WTC11 (cell line): ENCODE measurements around the gene CCNF. TPM values are rescaled to one million over a fixed set of nuclear protein-coding genes. Genes with fewer than 3 reads are reported as not detected.

ENCODE experiments used
- ATAC-seq: fragments of 200-7000 bp; cut with Tn5 transposase; 2 replicates; pipeline ENCODE4 v1.10.0; 2021; ENCODE audit warnings: mild to moderate bottlenecking, moderate library complexity
- CTCF ChIA-PET: fragments of 300-600 bp; sonication (Branson Sonifier 250); formaldehyde crosslinking; loops from one replicate; lab custom pipeline; 2021; ENCODE audit warnings: antibody characterized with exemption; lab: Charles Lee
- POLR2A ChIA-PET: fragments of 350-600 bp; sonication (Branson Sonifier 250); formaldehyde crosslinking; loops from one replicate; lab custom pipeline; 2021; ENCODE audit warnings: antibody characterized with exemption; lab: Charles Lee
- DNase-seq: peaks from one replicate; pipeline ENCODE4 v3.0.0; 2021; ENCODE audit warnings: low spot score
- H3K27ac Mint-ChIP-seq: 2 replicates; pipeline ENCODE4 v1.8.0; 2021; ENCODE audit warnings: mixed read lengths
- H3K27me3 Mint-ChIP-seq: 2 replicates; pipeline ENCODE4 v1.8.0; 2021; ENCODE audit warnings: low read depth, mild to moderate bottlenecking, moderate library complexity, mixed read lengths
- H3K36me3 Mint-ChIP-seq: 2 replicates; pipeline ENCODE4 v1.8.0; 2021; ENCODE audit warnings: mixed read lengths
- H3K4me1 Mint-ChIP-seq: 2 replicates; pipeline ENCODE4 v1.8.0; 2022; ENCODE audit warnings: mixed read lengths
- H3K4me3 Mint-ChIP-seq: 2 replicates; pipeline ENCODE4 v1.8.0; 2021; ENCODE audit warnings: mild to moderate bottlenecking, moderate library complexity, mixed read lengths
- H3K9me3 Mint-ChIP-seq: 2 replicates; pipeline ENCODE4 v1.8.0; 2021; ENCODE audit warnings: mixed read lengths
- AFF4 ChIP-seq: sonication (generic); formaldehyde crosslinking; IDR thresholded peaks from 2 replicates; pipeline ENCODE4 v1.8.1; 2023; ENCODE audit warnings: mild to moderate bottlenecking, missing genetic modification reagents, borderline replicate concordance
- AR ChIP-seq: fragments of 250-450 bp; sonication (Bioruptor Pico); IDR thresholded peaks from 2 replicates; pipeline ENCODE4 v1.9.0; 2021; ENCODE audit warnings: mild to moderate bottlenecking
- ELF4 ChIP-seq: sonication (generic); formaldehyde crosslinking; IDR thresholded peaks from 2 replicates; pipeline ENCODE4 v1.8.1; 2022; ENCODE audit warnings: low read depth, mild to moderate bottlenecking, moderate library complexity, missing genetic modification reagents
- ETV6 ChIP-seq: sonication (generic); formaldehyde crosslinking; IDR thresholded peaks from 2 replicates; pipeline ENCODE4 v1.8.1; 2022; ENCODE audit warnings: mild to moderate bottlenecking, missing genetic modification reagents
- IRF2 ChIP-seq: sonication (generic); formaldehyde crosslinking; IDR thresholded peaks from 2 replicates; pipeline ENCODE4 v1.8.0; 2022; ENCODE audit warnings: low read depth, missing genetic modification reagents, borderline replicate concordance
- JAZF1 ChIP-seq: fragments of 250-450 bp; sonication (Bioruptor Pico); IDR thresholded peaks from 2 replicates; pipeline ENCODE4 v1.9.0; 2021; ENCODE audit warnings: moderate library complexity, mild to moderate bottlenecking, inconsistent platforms
- MAX ChIP-seq: sonication (generic); formaldehyde crosslinking; IDR thresholded peaks from 2 replicates; pipeline ENCODE4 v1.8.0; 2022; ENCODE audit warnings: mild to moderate bottlenecking, missing genetic modification reagents
- MYBL2 ChIP-seq: sonication (generic); formaldehyde crosslinking; IDR thresholded peaks from 2 replicates; pipeline ENCODE4 v1.8.1; 2023; ENCODE audit warnings: mild to moderate bottlenecking, moderate library complexity, missing genetic modification reagents
- NR2C2 ChIP-seq: sonication (generic); formaldehyde crosslinking; IDR thresholded peaks from 2 replicates; pipeline ENCODE4 v1.8.0; 2022; ENCODE audit warnings: mild to moderate bottlenecking, missing genetic modification reagents
- NR3C1 ChIP-seq: sonication (generic); formaldehyde crosslinking; conservative IDR thresholded peaks from 2 replicates; pipeline ENCODE4 v1.8.1; 2023; ENCODE audit warnings: low read depth, mild to moderate bottlenecking, missing genetic modification reagents
- OVOL2 ChIP-seq: fragments of 250-450 bp; sonication (Bioruptor Pico); IDR thresholded peaks from 2 replicates; pipeline ENCODE4 v1.9.0; 2021; ENCODE audit warnings: mild to moderate bottlenecking, borderline replicate concordance
- SOX15 ChIP-seq: fragments of 250-450 bp; sonication (Bioruptor Pico); IDR thresholded peaks from 2 replicates; pipeline ENCODE4 v1.9.0; 2021; ENCODE audit warnings: mild to moderate bottlenecking
- TCF7 ChIP-seq: sonication (generic); formaldehyde crosslinking; IDR thresholded peaks from 2 replicates; pipeline ENCODE4 v1.8.0; 2022; ENCODE audit warnings: mild to moderate bottlenecking, low read depth, missing genetic modification reagents, moderate library complexity
- TEAD4 ChIP-seq: sonication (generic); formaldehyde crosslinking; IDR thresholded peaks from 2 replicates; pipeline ENCODE4 v1.8.0; 2022; ENCODE audit warnings: mild to moderate bottlenecking, missing genetic modification reagents
- ZNF317 ChIP-seq: sonication (generic); formaldehyde crosslinking; IDR thresholded peaks from 2 replicates; pipeline ENCODE4 v1.8.1; 2023; ENCODE audit warnings: low read depth, mild to moderate bottlenecking, moderate library complexity, missing genetic modification reagents, borderline replicate concordance
- total RNA-seq: library from RNA; stranded (reverse); gene quantifications from 3 replicates; pipeline ENCODE4 v1.2.3, GENCODE V29; 2021
- TF ChIP-seq, protein P1 (sequence below): sonication (generic); formaldehyde crosslinking; IDR thresholded peaks from 2 replicates; pipeline ENCODE4 v1.8.1; 2023; ENCODE audit warnings: mild to moderate bottlenecking, missing genetic modification reagents, moderate library complexity
- TF ChIP-seq, protein P2 (sequence below): sonication (generic); formaldehyde crosslinking; IDR thresholded peaks from 2 replicates; pipeline ENCODE4 v1.8.0; 2022; ENCODE audit warnings: mild to moderate bottlenecking, missing genetic modification reagents
- TF ChIP-seq, protein P3 (sequence below): sonication (generic); formaldehyde crosslinking; IDR thresholded peaks from 2 replicates; pipeline ENCODE4 v1.8.0; 2023; ENCODE audit warnings: missing genetic modification reagents, mild to moderate bottlenecking, borderline replicate concordance
- TF ChIP-seq, protein P4 (sequence below): fragments of 250-450 bp; sonication (Bioruptor Pico); IDR thresholded peaks from 2 replicates; pipeline ENCODE4 v1.9.0; 2021; ENCODE audit warnings: moderate library complexity, mild to moderate bottlenecking, inconsistent platforms, borderline replicate concordance

CCNF gene
- total RNA-seq, 1 experiment from 2014 or later: 65.7 TPM

- ChIA-PET CTCF (interaction anchor here (1.5 kb wide), 1 partner anchor 9 kb away, joined by 9 read pairs; no protein-coding TSS in a partner anchor), POLR2A (no interaction called here)
- DNase-seq (no peak), ATAC-seq (no peak)
- no peaks in the 10 kb centered on the region; the same call in 1 of the 2 replicates for H3K36me3 Mint-ChIP-seq
- H3K4me3 Mint-ChIP-seq: no peak overlapping the region
- no peaks in the 10 kb centered on the region for H3K9me3 Mint-ChIP-seq
- 0 out of 2 replicates have a peak, but pooled peaks cover under 1% of the 10 kb centered on the region for H3K4me1 Mint-ChIP-seq
- TF ChIP-seq IRF2 (CRISPR knock-in tag) (no peak), ETV6 (CRISPR knock-in tag) (no peak), AFF4 (CRISPR knock-in tag) (no peak), ELF4 (CRISPR knock-in tag) (no peak), AR (CRISPR knock-in tag) (no peak)
- TF ChIP-seq, protein P1, sequence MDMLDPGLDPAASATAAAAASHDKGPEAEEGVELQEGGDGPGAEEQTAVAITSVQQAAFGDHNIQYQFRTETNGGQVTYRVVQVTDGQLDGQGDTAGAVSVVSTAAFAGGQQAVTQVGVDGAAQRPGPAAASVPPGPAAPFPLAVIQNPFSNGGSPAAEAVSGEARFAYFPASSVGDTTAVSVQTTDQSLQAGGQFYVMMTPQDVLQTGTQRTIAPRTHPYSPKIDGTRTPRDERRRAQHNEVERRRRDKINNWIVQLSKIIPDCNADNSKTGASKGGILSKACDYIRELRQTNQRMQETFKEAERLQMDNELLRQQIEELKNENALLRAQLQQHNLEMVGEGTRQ: no peak
- H3K27ac Mint-ChIP-seq: no peak overlapping the region
- no peaks in the 10 kb centered on the region for H3K27me3 Mint-ChIP-seq
These were observed 63.0 kb downstream of the CCNF start for GRCh38 chr16:2492292-2492691.

DNA sequence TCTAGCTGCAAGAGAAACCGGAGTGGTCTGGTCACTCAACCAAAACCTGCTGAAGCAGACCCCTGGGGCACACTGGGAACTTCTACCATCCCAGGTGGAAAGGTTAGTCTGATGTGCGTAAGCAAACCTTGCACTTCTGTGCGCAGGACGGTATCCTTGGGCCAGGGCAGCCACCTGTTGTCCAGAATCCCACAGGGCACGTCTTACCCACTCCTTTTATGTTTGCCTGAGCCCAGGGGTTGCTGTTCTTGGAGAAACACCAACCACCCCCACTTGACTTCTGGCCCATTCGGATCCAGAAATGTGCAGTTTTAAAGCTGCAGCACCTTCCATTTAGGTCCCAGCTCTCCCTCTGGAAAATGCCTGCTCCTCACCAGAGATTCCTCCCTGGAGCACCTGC is 64.4 kb downstream of the CCNF start:
- no peak overlapping the region for H3K4me3 Mint-ChIP-seq
- ATAC-seq (no peak), DNase-seq (no peak)
- POLR2A ChIA-PET: no interaction called here
- no peak overlapping the region for H3K27ac Mint-ChIP-seq
- no peaks in the 10 kb centered on the region for H3K4me1 Mint-ChIP-seq
- CTCF ChIA-PET: no interaction called here
- no peaks in the 10 kb centered on the region for H3K27me3 Mint-ChIP-seq
- TF ChIP-seq, protein P2, sequence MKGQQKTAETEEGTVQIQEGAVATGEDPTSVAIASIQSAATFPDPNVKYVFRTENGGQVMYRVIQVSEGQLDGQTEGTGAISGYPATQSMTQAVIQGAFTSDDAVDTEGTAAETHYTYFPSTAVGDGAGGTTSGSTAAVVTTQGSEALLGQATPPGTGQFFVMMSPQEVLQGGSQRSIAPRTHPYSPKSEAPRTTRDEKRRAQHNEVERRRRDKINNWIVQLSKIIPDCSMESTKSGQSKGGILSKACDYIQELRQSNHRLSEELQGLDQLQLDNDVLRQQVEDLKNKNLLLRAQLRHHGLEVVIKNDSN (CRISPR knock-in tag): no peak
- no peak for TF ChIP-seq ZNF317 (CRISPR knock-in tag)
- no peak for TF ChIP-seq NR2C2
- no peak for TF ChIP-seq NR3C1 (CRISPR knock-in tag)
- TF ChIP-seq, protein P3, sequence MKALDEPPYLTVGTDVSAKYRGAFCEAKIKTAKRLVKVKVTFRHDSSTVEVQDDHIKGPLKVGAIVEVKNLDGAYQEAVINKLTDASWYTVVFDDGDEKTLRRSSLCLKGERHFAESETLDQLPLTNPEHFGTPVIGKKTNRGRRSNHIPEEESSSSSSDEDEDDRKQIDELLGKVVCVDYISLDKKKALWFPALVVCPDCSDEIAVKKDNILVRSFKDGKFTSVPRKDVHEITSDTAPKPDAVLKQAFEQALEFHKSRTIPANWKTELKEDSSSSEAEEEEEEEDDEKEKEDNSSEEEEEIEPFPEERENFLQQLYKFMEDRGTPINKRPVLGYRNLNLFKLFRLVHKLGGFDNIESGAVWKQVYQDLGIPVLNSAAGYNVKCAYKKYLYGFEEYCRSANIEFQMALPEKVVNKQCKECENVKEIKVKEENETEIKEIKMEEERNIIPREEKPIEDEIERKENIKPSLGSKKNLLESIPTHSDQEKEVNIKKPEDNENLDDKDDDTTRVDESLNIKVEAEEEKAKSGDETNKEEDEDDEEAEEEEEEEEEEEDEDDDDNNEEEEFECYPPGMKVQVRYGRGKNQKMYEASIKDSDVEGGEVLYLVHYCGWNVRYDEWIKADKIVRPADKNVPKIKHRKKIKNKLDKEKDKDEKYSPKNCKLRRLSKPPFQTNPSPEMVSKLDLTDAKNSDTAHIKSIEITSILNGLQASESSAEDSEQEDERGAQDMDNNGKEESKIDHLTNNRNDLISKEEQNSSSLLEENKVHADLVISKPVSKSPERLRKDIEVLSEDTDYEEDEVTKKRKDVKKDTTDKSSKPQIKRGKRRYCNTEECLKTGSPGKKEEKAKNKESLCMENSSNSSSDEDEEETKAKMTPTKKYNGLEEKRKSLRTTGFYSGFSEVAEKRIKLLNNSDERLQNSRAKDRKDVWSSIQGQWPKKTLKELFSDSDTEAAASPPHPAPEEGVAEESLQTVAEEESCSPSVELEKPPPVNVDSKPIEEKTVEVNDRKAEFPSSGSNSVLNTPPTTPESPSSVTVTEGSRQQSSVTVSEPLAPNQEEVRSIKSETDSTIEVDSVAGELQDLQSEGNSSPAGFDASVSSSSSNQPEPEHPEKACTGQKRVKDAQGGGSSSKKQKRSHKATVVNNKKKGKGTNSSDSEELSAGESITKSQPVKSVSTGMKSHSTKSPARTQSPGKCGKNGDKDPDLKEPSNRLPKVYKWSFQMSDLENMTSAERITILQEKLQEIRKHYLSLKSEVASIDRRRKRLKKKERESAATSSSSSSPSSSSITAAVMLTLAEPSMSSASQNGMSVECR: no peak
- TF ChIP-seq OVOL2 (CRISPR knock-in tag): no peak
- TF ChIP-seq JAZF1 (CRISPR knock-in tag): no peak
- no peak for TF ChIP-seq TEAD4
- no peak for TF ChIP-seq MAX (CRISPR knock-in tag)
- no peak for TF ChIP-seq SOX15 (CRISPR knock-in tag)
- no peak for TF ChIP-seq TCF7 (CRISPR knock-in tag)
- TF ChIP-seq, protein P4, sequence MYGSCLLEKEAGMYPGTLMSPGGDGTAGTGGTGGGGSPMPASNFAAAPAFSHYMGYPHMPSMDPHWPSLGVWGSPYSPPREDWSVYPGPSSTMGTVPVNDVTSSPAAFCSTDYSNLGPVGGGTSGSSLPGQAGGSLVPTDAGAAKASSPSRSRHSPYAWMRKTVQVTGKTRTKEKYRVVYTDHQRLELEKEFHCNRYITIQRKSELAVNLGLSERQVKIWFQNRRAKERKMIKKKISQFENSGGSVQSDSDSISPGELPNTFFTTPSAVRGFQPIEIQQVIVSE: no peak
- no peak for TF ChIP-seq MYBL2 (CRISPR knock-in tag)
- peaks cover 5% of the 10 kb centered on the region for H3K36me3 Mint-ChIP-seq
- H3K9me3 Mint-ChIP-seq: no peaks in the 10 kb centered on the region
